GM12878 (cell line): Measurements from ENCODE around the gene TCP11L2. TPM values are rescaled to one million over a fixed set of nuclear protein-coding genes. Genes with fewer than 3 reads are reported as not detected.

Experiments used
- ATAC-seq: fragments of 200-7000 bp; cut with Tn5 transposase; 3 replicates; pipeline ENCODE4 v1.9.1; 2020; ENCODE audit warnings: mild to moderate bottlenecking, moderate library complexity
- BruUV-seq: library from RNA; stranded (reverse); fragments of 400-500 nt; replicated peaks from 2 replicates; lab custom pipeline; 2021; lab: Mats Ljungman, UMichigan
- CTCF ChIA-PET: fragments of 300-600 bp; sonication (Branson Sonifier 250); formaldehyde crosslinking; extraction: SDS; loops from one replicate; lab custom pipeline; 2021; ENCODE audit warnings: inconsistent platforms; lab: Yijun Ruan, JAX
- POLR2A ChIA-PET: fragments of 350-600 bp; formaldehyde crosslinking; extraction: SDS; loops from one replicate; lab custom pipeline; 2021; ENCODE audit warnings: inconsistent platforms; lab: Charles Lee
- RAD21 ChIA-PET: fragments of 300-600 bp; sonication (Branson Sonifier 250); formaldehyde crosslinking; loops from one replicate; lab custom pipeline; 2023; ENCODE audit warnings: antibody characterized with exemption; ENCODE audit not compliant: unreplicated experiment; lab: Charles Lee
- SMC1A ChIA-PET: fragments of 300-600 bp; sonication (Branson Sonifier 250); formaldehyde crosslinking; loops from one replicate; lab custom pipeline; 2023; ENCODE audit not compliant: unreplicated experiment, uncharacterized antibody; lab: Charles Lee
- DNase-seq: peaks from one replicate; pipeline ENCODE4 v3.0.0-alpha.2; 2011; ENCODE audit warnings: low read depth, low spot score
- FAIRE-seq: peaks from 3 replicates; lab custom pipeline; 2011; peaks lifted over from hg19 to GRCh38; lab: Jason Lieb, UNC
- H2AFZ ChIP-seq: 2 replicates; pipeline ENCODE4 v1.6.0; 2011; ENCODE audit warnings: low read depth, low read length, control low read depth; ENCODE audit not compliant: control insufficient read depth
- H3K27ac ChIP-seq: 2 replicates; pipeline ENCODE4 v1.5.1; 2011; ENCODE audit warnings: control low read depth; ENCODE audit not compliant: control insufficient read depth, insufficient read depth
- H3K27me3 ChIP-seq, 2 experiments: replicated peaks in 1 of 2; 2 replicates each; pipeline versions ENCODE4 v1.6.0 to v1.6.1; 2011; ENCODE audit warnings: low read length in 1 of 2; ENCODE audit not compliant: control insufficient read depth in 2 of 2, insufficient read depth in 2 of 2
- H3K36me3 ChIP-seq, 2 experiments: 2 replicates each; pipeline ENCODE4 v1.5.1; 2011; ENCODE audit warnings: low read length in 1 of 2; ENCODE audit not compliant: control insufficient read depth in 2 of 2, insufficient read depth in 2 of 2
- H3K4me1 ChIP-seq: 2 replicates; pipeline ENCODE4 v1.6.1; 2011; ENCODE audit warnings: mild to moderate bottlenecking, low read length, moderate library complexity, mixed read lengths; ENCODE audit not compliant: control insufficient read depth, insufficient read depth
- H3K4me2 ChIP-seq: 2 replicates; pipeline ENCODE4 v1.6.0; 2011; ENCODE audit warnings: control low read depth; ENCODE audit not compliant: control insufficient read depth, insufficient read depth
- H3K4me3 ChIP-seq: fragments of 200-600 bp; sonication (generic); 2 replicates; pipeline ENCODE4 v1.5.1; 2016
- H3K79me2 ChIP-seq: 2 replicates; pipeline ENCODE4 v1.6.0; 2011; ENCODE audit warnings: low read length; ENCODE audit not compliant: control insufficient read depth, insufficient read depth
- H3K9ac ChIP-seq: 2 replicates; pipeline ENCODE4 v1.8.0; 2011; ENCODE audit warnings: low read length, control low read depth, mixed read lengths; ENCODE audit not compliant: control insufficient read depth, insufficient read depth
- H3K9me3 ChIP-seq: replicated peaks from 3 replicates; pipeline ENCODE4 v1.5.1; 2011; ENCODE audit warnings: mild to moderate bottlenecking, low read length; ENCODE audit not compliant: control insufficient read depth, insufficient read depth
- H4K20me1 ChIP-seq: 2 replicates; pipeline ENCODE4 v1.6.0; 2011; ENCODE audit not compliant: control insufficient read depth, insufficient read depth
- E2F8 ChIP-seq: fragments of 450-650 bp; IDR thresholded peaks from 2 replicates; pipeline ENCODE4 v1.6.1; 2018; ENCODE audit warnings: mild to moderate bottlenecking, low read depth, moderate library complexity; ENCODE audit not compliant: partially characterized antibody
- EED ChIP-seq: sonication (generic); IDR thresholded peaks from 2 replicates; pipeline ENCODE4 v1.6.1; 2016; ENCODE audit warnings: antibody characterized with exemption, low read depth
- GATAD2B ChIP-seq: fragments of 450-650 bp; conservative IDR thresholded peaks from 2 replicates; pipeline ENCODE4 v1.6.1; 2017; ENCODE audit warnings: low read depth, mild to moderate bottlenecking, moderate library complexity
- HDAC6 ChIP-seq: fragments of 200-600 bp; sonication (generic); IDR thresholded peaks from one replicate; pipeline ENCODE4 v1.8.0; 2017; ENCODE audit warnings: antibody characterized with exemption; ENCODE audit not compliant: unreplicated experiment
- IRF5 ChIP-seq: fragments of 450-650 bp; IDR thresholded peaks from 2 replicates; pipeline ENCODE4 v1.6.1; 2017; ENCODE audit warnings: borderline replicate concordance
- SMAD5 ChIP-seq: IDR thresholded peaks from 2 replicates; pipeline ENCODE4 v1.6.1; 2016; ENCODE audit warnings: antibody characterized with exemption, low read depth
- ZNF217 ChIP-seq: fragments of 450-650 bp; IDR thresholded peaks from 2 replicates; pipeline ENCODE4 v1.6.1; 2017; ENCODE audit warnings: antibody characterized with exemption, mild to moderate bottlenecking
- ZNF592 ChIP-seq: fragments of 450-650 bp; IDR thresholded peaks from 2 replicates; pipeline ENCODE4 v1.6.1; 2017; ENCODE audit warnings: mild to moderate bottlenecking, moderate library complexity
- WGBS: methylation state at CpG from one replicate; pipeline ENCODE4 v1.1.6; 2016; ENCODE audit warnings: low lambda C conversion rate; ENCODE audit not compliant: insufficient replicate concordance, insufficient coverage; ENCODE audit errors: missing lambda C conversion rate; 5-methylcytosine and 5-hydroxymethylcytosine counted together
- in situ Hi-C: fragments of 300-500 bp; cut with MboI; formaldehyde crosslinking; loops from 9 replicates; pipeline ENCODE4 v1.14.3; 2018; ENCODE audit warnings: mixed read lengths
- intact Hi-C: fragments of 100-400 bp; cut with micrococcal nuclease; formaldehyde crosslinking; loops from one replicate; pipeline ENCODE4 v1.14.2; 2022; ENCODE audit not compliant: unreplicated experiment
- polyA plus RNA-seq, 11 experiments: library from polyadenylated mRNA; depleted of rRNA in 4 of 11; unstranded in 6 of 11; stranded (reverse) in 5 of 11; fragments of >200 nt; fragmentation: Nextera tagmentation in 4 of 11; fragmentation: Illumina TruSeq in 1 of 11; extraction: Ambion mirVana in 4 of 11; extraction: Trizol in 1 of 11; gene quantifications; 1 replicate in 1 of 11; 2 replicates in 10 of 11; pipeline versions ENCODE4 v1.2.1 to v1.2.3, GENCODE V29; 2011 to 2016; ENCODE audit warnings: inconsistent platforms in 2 of 11, missing spikeins in 2 of 11, low read depth in 1 of 11
- total RNA-seq, 4 experiments: library from RNA; depleted of rRNA in 3 of 4; stranded (reverse); fragments of >200 nt in 3 of 4; fragmentation: Illumina TruSeq in 1 of 4; extraction: Trizol in 1 of 4; gene quantifications; 2 replicates each; pipeline versions ENCODE4 v1.2.1 to v1.2.3, GENCODE V29; 2013 to 2021

The TCP11L2 gene
- total and polyA plus RNA-seq, 10 of the 15 experiments (the other 5 are each of a cell fraction or from before 2014, with no cell fraction given) = 0.18 to 5.0 (median 0.90) TPM

GRCh38 chr12:106299202-106299774 lies 3.2 kb upstream of the TCP11L2 start:
- no peak for TF ChIP-seq ZNF217
- no peak for TF ChIP-seq GATAD2B
- DNase-seq (no peak), FAIRE-seq (no peak), ATAC-seq (no peak)
- intact Hi-C loops (no loop called here), in situ Hi-C loops (no loop called here)
- Histone ChIP-seq H3K4me1 (peaks cover 7% of the 10 kb centered on the region), H3K27ac (no peak overlapping the region), H2AFZ (no peak overlapping the region), H3K9ac (no peak overlapping the region), H4K20me1 (no peaks in the 10 kb centered on the region), H3K27me3 (no peaks in the 10 kb centered on the region), H3K79me2 (no peaks in the 10 kb centered on the region), H3K4me3 (no peak overlapping the region), H3K36me3 (no peaks in the 10 kb centered on the region), H3K4me2 (no peak overlapping the region), H3K9me3 (no peaks in the 10 kb centered on the region)
- no TSS peak for BruUV-seq
- 40% methylated on average over 4 of the region's 4 CpGs for WGBS
- RAD21 ChIA-PET = no interaction called here
- CTCF ChIA-PET = no interaction called here
- POLR2A ChIA-PET = no interaction called here
- SMC1A ChIA-PET = no interaction called here

GRCh38 chr12:106300761-106301160 lies 1.8 kb upstream of the TCP11L2 start:
- Histone ChIP-seq H3K27ac (no peak overlapping the region), H2AFZ (no peak overlapping the region), H3K4me1 (peaks cover 7% of the 10 kb centered on the region), H3K4me2 (no peak overlapping the region), H3K9ac (no peak overlapping the region), H4K20me1 (no peaks in the 10 kb centered on the region), H3K4me3 (no peak overlapping the region), H3K27me3 (no peaks in the 10 kb centered on the region), H3K36me3 (no peaks in the 10 kb centered on the region), H3K79me2 (no peaks in the 10 kb centered on the region), H3K9me3 (no peaks in the 10 kb centered on the region)
- ChIA-PET RAD21 (interaction anchor here (0.6 to 0.7 kb wide), 2 partner anchors 24 to 32 kb away, joined by 3 read pairs; no protein-coding TSS in a partner anchor), POLR2A (no interaction called here), CTCF (interaction anchor here (1.0 to 2.2 kb wide), 5 partner anchors 11 to 541 kb away, joined by 3 to 11 read pairs (median 4); partner anchors contain the start of gene POLR3B), SMC1A (interaction anchor here (0.5 to 2.0 kb wide), 3 partner anchors 16 to 57 kb away, joined by 3 to 7 read pairs (median 7); partner anchors contain the start of gene POLR3B)
- intact Hi-C loops = no loop called here
- DNase-seq = no peak
- no peak for ATAC-seq
- in situ Hi-C loops = no loop called here
- no TSS peak for BruUV-seq
- FAIRE-seq = no peak
- 35% methylated on average over 1 of the region's 1 CpG for WGBS
- TF ChIP-seq ZNF592 (no peak), SMAD5 (no peak), HDAC6 (no peak), IRF5 (no peak), E2F8 (no peak), EED (no peak)
